Activated CD4-positive, CD25-positive, alpha-beta regulatory T cell (primary cell): ENCODE results near the gene TRIM34.
"Not testable (repeated sequence)": the region's sequence is repeated elsewhere in the genome, so short reads cannot be mapped to it uniquely, and the experiment has no call there.

Experiments used
- DNase-seq, 4 experiments: peaks; one replicate each; lab custom pipeline; 2025; lab: John Stamatoyannopoulos, UW

The TRIM34 gene

GRCh38 chr11:5620651-5621521 is 3.9 kb upstream of the TRIM34 start:
- no peak for DNase-seq

DNA sequence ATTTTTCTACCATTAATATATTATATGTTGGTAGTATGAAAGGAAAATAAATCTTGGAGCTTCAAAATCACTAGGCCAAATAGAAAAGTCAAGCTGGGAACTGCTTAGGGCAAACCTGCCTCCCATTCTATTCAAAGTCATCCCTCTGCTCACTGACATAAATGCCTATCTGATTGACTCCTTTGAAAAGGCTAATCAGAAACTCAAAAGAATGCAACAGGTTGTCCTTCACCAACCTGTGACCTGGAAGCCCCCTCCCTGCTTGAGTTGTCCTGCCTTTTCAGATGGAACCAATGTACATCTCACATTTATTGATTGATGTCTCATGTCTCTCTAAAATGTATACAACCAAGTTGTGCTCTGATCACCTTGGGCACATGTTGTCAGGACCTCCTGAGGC is 3.2 kb upstream of the TRIM34 start:
- DNase-seq: no peak

- no peak for DNase-seq
These were observed 2.0 kb upstream of the TRIM34 start for GRCh38 chr11:5622802-5623201.

- DNase-seq: no peak
These were observed 480 bp downstream of the TRIM34 start for GRCh38 chr11:5625281-5625680.

GRCh38 chr11:5626196-5626595 is 1.4 kb downstream of the TRIM34 start:
- no peak for DNase-seq

GRCh38 chr11:5631417-5631816 is 6.6 kb downstream of the TRIM34 start:
- no peak for DNase-seq

- no peak for DNase-seq
These were observed 7.3 kb downstream of the TRIM34 start for GRCh38 chr11:5631969-5632635.

- no peak for DNase-seq
These were observed 15.2 kb downstream of the TRIM34 start for GRCh38 chr11:5639953-5640352.

GRCh38 chr11:5643585-5643984 is 18.8 kb downstream of the TRIM34 start:
- no peak for DNase-seq

DNA sequence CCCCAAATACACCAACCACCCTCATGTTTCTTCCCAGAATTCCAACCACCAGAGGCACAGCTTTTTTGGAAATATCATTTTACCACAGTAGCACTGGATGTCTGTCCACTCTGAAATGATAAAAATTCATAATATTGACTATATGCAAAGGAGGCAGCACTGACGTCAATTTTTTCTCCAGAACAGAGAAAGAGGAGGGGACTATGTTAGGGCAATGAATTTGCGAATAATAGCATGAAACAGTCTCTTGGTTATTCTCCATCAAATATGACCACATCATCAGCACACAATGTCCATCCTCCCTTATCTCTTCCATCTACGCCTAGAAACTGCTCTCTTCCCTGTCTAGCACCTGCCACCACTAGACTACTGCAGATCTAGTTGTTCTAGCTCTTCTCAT is 21.3 kb downstream of the TRIM34 start:
- DNase-seq: no peak

- DNase-seq: no peak
These were observed 30.7 kb downstream of the TRIM34 start for GRCh38 chr11:5655474-5655873.

DNA sequence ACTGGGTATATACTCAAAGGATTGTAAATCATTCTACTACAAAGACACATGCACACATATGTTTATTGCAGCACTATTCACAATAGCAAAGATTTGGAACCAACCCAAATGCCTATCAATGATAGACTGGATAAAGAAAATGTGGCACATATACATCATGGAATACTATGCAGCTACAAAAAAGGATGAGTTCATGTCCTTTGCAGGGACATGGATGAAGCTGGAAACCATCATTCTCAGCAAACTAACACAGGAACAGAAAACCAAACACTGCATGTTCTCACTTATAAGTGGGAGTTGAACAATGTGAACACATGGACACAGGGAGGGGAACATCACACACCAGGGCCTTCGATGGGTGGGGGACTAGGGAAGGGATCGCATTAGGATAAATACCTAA is 32.2 kb downstream of the TRIM34 start:
- DNase-seq: not testable (repeated sequence)

GRCh38 chr11:5658318-5658717 is 33.5 kb downstream of the TRIM34 start:
- no peak for DNase-seq

GRCh38 chr11:5663511-5663910 is 38.7 kb downstream of the TRIM34 start:
- no peak for DNase-seq

- no peak for DNase-seq
These were observed 40.3 kb downstream of the TRIM34 start for GRCh38 chr11:5665051-5665570.

DNA sequence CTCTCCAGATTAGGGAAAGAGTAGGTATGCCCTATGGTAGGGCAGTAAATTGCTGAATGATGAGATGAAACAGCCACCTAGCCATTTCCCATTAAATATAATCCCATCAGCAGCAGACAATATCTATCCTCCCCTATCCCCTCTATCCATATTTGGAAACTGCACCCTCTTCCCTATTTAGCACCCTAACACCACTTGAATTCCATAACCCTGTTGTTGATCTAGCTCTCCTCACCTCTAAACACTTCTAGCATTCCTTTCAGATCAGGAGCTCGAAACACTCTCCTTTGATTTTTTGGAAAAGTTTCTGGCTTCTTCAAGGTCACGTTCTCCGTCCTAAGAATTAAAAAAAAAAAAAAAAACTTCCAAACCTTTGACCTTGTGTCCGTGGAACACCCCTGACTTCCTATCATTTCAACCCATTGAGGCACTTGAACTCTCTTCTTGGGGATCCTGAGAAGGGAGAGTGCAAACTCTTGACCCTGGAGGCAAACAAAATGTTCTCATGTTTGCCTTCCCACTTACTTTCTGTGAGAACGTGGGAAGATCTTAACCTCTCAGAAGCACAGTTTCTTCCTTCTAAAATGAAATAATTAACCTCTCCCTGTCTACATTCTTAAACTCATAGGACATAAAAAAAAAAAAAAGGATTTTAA is 41.1 kb downstream of the TRIM34 start:
- DNase-seq: no peak

DNA sequence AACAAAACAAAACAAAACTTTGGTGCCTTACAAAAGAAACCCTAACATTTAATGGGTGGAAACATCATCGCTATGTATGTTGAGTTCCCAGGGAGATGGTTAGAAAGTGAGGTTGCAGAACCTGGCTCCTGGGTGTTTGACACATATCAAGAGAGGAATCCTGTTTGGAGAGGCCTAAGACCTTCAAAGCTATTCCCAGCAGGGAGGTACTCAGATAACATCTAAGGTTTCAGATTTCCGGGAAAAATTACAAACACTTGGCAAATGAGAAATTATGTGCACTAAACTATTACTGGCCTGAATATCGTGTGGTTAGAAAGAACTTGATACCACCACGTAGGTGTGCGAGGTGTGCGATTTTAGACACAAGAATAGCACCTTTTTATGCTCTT is 41.6 kb downstream of the TRIM34 start:
- no peak for DNase-seq

- no peak for DNase-seq
These were observed 47.0 kb downstream of the TRIM34 start for GRCh38 chr11:5671831-5672230.

GRCh38 chr11:5674391-5674790 is 49.6 kb downstream of the TRIM34 start:
- no peak for DNase-seq

- DNase-seq: no peak
These were observed 55.0 kb downstream of the TRIM34 start for GRCh38 chr11:5679811-5680210.

- not testable (repeated sequence) for DNase-seq
These were observed 58.2 kb downstream of the TRIM34 start for GRCh38 chr11:5682890-5683441.

- peak in 1 of 4 experiments; percentile 5 for DNase-seq
These were observed 58.8 kb downstream of the TRIM34 start for GRCh38 chr11:5683620-5684019.
